Astrocyte (in vitro differentiated cells and primary cell): ENCODE results near the gene CDKN1B. TPM values are rescaled to one million over a fixed set of nuclear protein-coding genes. Genes with fewer than 3 reads are reported as not detected.

ENCODE experiments used
- DNase-seq: peaks from one replicate; pipeline ENCODE4 v3.0.0-alpha.2; 2010; ENCODE audit warnings: low read depth
- FAIRE-seq: peaks from 2 replicates; lab custom pipeline; 2011; peaks lifted over from hg19 to GRCh38; lab: Jason Lieb, UNC
- H2AFZ ChIP-seq: 2 replicates; pipeline ENCODE4 v1.6.0; 2012; ENCODE audit warnings: low read depth, low read length, inconsistent platforms
- H3K27ac ChIP-seq: 2 replicates; pipeline ENCODE4 v1.5.1; 2011; ENCODE audit warnings: low read depth, low read length, inconsistent platforms
- H3K27me3 ChIP-seq: 2 replicates; pipeline ENCODE4 v1.6.0; 2011; ENCODE audit warnings: low read length, inconsistent platforms; ENCODE audit not compliant: insufficient read depth
- H3K36me3 ChIP-seq: 2 replicates; pipeline ENCODE4 v1.5.1; 2011; ENCODE audit warnings: low read length, inconsistent platforms; ENCODE audit not compliant: insufficient read depth
- H3K4me1 ChIP-seq: 2 replicates; pipeline ENCODE4 v1.5.1; 2011; ENCODE audit warnings: low read length, inconsistent platforms; ENCODE audit not compliant: insufficient read depth
- H3K4me2 ChIP-seq: 2 replicates; pipeline ENCODE4 v1.6.0; 2012; ENCODE audit warnings: low read length, inconsistent platforms
- H3K4me3 ChIP-seq: 2 replicates; pipeline ENCODE4 v1.5.1; 2011; ENCODE audit warnings: low read depth, mild to moderate bottlenecking, low read length, inconsistent platforms; ENCODE audit not compliant: insufficient read depth
- H3K79me2 ChIP-seq: 2 replicates; pipeline ENCODE4 v1.6.0; 2012; ENCODE audit warnings: mild to moderate bottlenecking, low read length, inconsistent platforms; ENCODE audit not compliant: insufficient read depth
- H3K9ac ChIP-seq: 2 replicates; pipeline ENCODE4 v1.6.0; 2012; ENCODE audit warnings: mild to moderate bottlenecking, low read length, inconsistent platforms
- H3K9me3 ChIP-seq: 2 replicates; pipeline ENCODE4 v1.5.1; 2012; ENCODE audit warnings: low read depth, mild to moderate bottlenecking, low read length, inconsistent platforms; ENCODE audit not compliant: insufficient read depth
- H4K20me1 ChIP-seq: 2 replicates; pipeline ENCODE4 v1.6.0; 2012; ENCODE audit warnings: low read length, inconsistent platforms; ENCODE audit not compliant: insufficient read depth
- H3K27ac Mint-ChIP-seq: one replicate; pipeline ENCODE4 v1.8.0; 2021; ENCODE audit warnings: mild to moderate bottlenecking, mixed read lengths; ENCODE audit not compliant: unreplicated experiment
- H3K27me3 Mint-ChIP-seq: one replicate; pipeline ENCODE4 v1.8.0; 2021; ENCODE audit warnings: low read depth, mixed read lengths; ENCODE audit not compliant: unreplicated experiment
- H3K36me3 Mint-ChIP-seq: one replicate; pipeline ENCODE4 v1.8.0; 2021; ENCODE audit warnings: low read depth, mixed read lengths; ENCODE audit not compliant: unreplicated experiment
- H3K4me1 Mint-ChIP-seq: one replicate; pipeline ENCODE4 v1.8.0; 2021; ENCODE audit warnings: low read depth, mixed read lengths; ENCODE audit not compliant: unreplicated experiment
- H3K4me3 Mint-ChIP-seq: one replicate; pipeline ENCODE4 v1.8.0; 2021; ENCODE audit warnings: mild to moderate bottlenecking, moderate library complexity, mixed read lengths; ENCODE audit not compliant: unreplicated experiment
- H3K9me3 Mint-ChIP-seq: one replicate; pipeline ENCODE4 v1.8.0; 2021; ENCODE audit warnings: mild to moderate bottlenecking, mixed read lengths; ENCODE audit not compliant: unreplicated experiment
- EZH2 ChIP-seq: IDR thresholded peaks from 2 replicates; pipeline ENCODE4 v1.6.1; 2012; ENCODE audit warnings: mild to moderate bottlenecking, low read length, inconsistent platforms; ENCODE audit not compliant: insufficient read depth
- total RNA-seq: library from RNA; stranded (reverse); gene quantifications from 2 replicates; pipeline ENCODE4 v1.2.1, GENCODE V29; 2021
- TF ChIP-seq, protein P1 (sequence below): IDR thresholded peaks from 2 replicates; pipeline ENCODE4 v1.5.1; 2011; ENCODE audit warnings: low read depth, mild to moderate bottlenecking, inconsistent platforms, low read length, moderate library complexity; ENCODE audit not compliant: insufficient read depth

Gene CDKN1B
- total RNA-seq, 1 donor from 2014 or later: 13.4 TPM

DNA sequence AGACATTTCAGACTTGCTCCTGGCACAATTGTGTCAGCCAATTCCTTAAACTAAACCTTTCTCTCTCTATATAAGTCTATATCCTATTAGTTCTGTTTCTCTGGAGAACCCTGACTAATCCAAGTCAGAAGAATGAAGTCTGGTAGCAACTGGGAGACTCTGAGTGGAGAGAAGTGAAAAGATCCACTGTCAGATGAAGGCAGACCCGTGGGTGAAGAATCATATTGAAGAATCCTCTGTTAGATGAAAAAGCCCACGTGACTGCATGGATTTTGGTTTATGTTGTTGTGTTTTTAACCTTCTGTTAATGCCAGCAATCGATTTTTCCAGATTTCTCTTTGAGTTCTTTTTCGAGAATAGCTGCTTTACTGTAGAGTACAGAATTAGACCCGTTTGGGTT lies 38.8 kb downstream of the CDKN1B start:
- no peak for TF ChIP-seq EZH2
- TF ChIP-seq, protein P1, sequence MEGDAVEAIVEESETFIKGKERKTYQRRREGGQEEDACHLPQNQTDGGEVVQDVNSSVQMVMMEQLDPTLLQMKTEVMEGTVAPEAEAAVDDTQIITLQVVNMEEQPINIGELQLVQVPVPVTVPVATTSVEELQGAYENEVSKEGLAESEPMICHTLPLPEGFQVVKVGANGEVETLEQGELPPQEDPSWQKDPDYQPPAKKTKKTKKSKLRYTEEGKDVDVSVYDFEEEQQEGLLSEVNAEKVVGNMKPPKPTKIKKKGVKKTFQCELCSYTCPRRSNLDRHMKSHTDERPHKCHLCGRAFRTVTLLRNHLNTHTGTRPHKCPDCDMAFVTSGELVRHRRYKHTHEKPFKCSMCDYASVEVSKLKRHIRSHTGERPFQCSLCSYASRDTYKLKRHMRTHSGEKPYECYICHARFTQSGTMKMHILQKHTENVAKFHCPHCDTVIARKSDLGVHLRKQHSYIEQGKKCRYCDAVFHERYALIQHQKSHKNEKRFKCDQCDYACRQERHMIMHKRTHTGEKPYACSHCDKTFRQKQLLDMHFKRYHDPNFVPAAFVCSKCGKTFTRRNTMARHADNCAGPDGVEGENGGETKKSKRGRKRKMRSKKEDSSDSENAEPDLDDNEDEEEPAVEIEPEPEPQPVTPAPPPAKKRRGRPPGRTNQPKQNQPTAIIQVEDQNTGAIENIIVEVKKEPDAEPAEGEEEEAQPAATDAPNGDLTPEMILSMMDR: no peak
- peaks cover 8% of the 10 kb centered on the region for H3K4me1 Mint-ChIP-seq
- FAIRE-seq: no peak
- no peaks in the 10 kb centered on the region for H3K36me3 Mint-ChIP-seq
- peaks cover 13% of the 10 kb centered on the region for H3K4me1 ChIP-seq
- no peak overlapping the region for H2AFZ ChIP-seq
- no peaks in the 10 kb centered on the region for H3K9me3 ChIP-seq
- no peaks in the 10 kb centered on the region for H4K20me1 ChIP-seq
- no peaks in the 10 kb centered on the region for H3K36me3 ChIP-seq
- H3K27me3 ChIP-seq: no peaks in the 10 kb centered on the region
- H3K27ac ChIP-seq: no peak overlapping the region
- peaks cover 2% of the 10 kb centered on the region for H3K27me3 Mint-ChIP-seq
- no peak overlapping the region for H3K4me3 ChIP-seq
- no peaks in the 10 kb centered on the region for H3K79me2 ChIP-seq
- no peak for DNase-seq
- no peak overlapping the region for H3K4me2 ChIP-seq
- H3K27ac Mint-ChIP-seq: no peak overlapping the region
- no peaks in the 10 kb centered on the region for H3K9me3 Mint-ChIP-seq
- H3K4me3 Mint-ChIP-seq: no peak overlapping the region
- no peak overlapping the region for H3K9ac ChIP-seq

GRCh38 chr12:12757121-12757520 lies 40.0 kb downstream of the CDKN1B start:
- Histone ChIP-seq H3K27me3 (no peaks in the 10 kb centered on the region), H2AFZ (no peak overlapping the region), H3K27ac (no peak overlapping the region), H3K9ac (no peak overlapping the region), H3K4me2 (no peak overlapping the region), H4K20me1 (no peaks in the 10 kb centered on the region), H3K4me1 (peaks cover 13% of the 10 kb centered on the region), H3K36me3 (no peaks in the 10 kb centered on the region), H3K79me2 (no peaks in the 10 kb centered on the region), H3K4me3 (no peak overlapping the region), H3K9me3 (no peaks in the 10 kb centered on the region)
- peaks cover 2% of the 10 kb centered on the region for H3K27me3 Mint-ChIP-seq
- H3K36me3 Mint-ChIP-seq: no peaks in the 10 kb centered on the region
- TF ChIP-seq, protein P1: no peak
- TF ChIP-seq EZH2: no peak
- no peaks in the 10 kb centered on the region for H3K9me3 Mint-ChIP-seq
- no peak overlapping the region for H3K27ac Mint-ChIP-seq
- DNase-seq: no peak
- FAIRE-seq: no peak
- H3K4me3 Mint-ChIP-seq: no peak overlapping the region
- H3K4me1 Mint-ChIP-seq: peaks cover 8% of the 10 kb centered on the region

GRCh38 chr12:12759234-12759915 lies 42.2 kb downstream of the CDKN1B start:
- peak overlapping the region; percentile 32 for H3K4me3 ChIP-seq
- peak overlapping the region; percentile 77 for H3K27ac Mint-ChIP-seq
- H3K9me3 Mint-ChIP-seq: no peaks in the 10 kb centered on the region
- DNase-seq: no peak
- no peak overlapping the region for H2AFZ ChIP-seq
- no peak for TF ChIP-seq EZH2
- TF ChIP-seq, protein P1: no peak
- no peaks in the 10 kb centered on the region for H3K36me3 ChIP-seq
- FAIRE-seq: peak; percentile 49
- H3K27ac ChIP-seq: peak overlapping the region; percentile 92
- peak overlapping the region; percentile 79 for H3K9ac ChIP-seq
- no peaks in the 10 kb centered on the region for H3K79me2 ChIP-seq
- no peaks in the 10 kb centered on the region for H3K27me3 Mint-ChIP-seq
- H3K4me1 Mint-ChIP-seq: peaks cover 8% of the 10 kb centered on the region
- no peak overlapping the region for H3K4me3 Mint-ChIP-seq
- peak overlapping the region; percentile 81 for H3K4me2 ChIP-seq
- H3K27me3 ChIP-seq: no peaks in the 10 kb centered on the region
- peaks cover 13% of the 10 kb centered on the region for H3K4me1 ChIP-seq
- no peaks in the 10 kb centered on the region for H4K20me1 ChIP-seq
- no peaks in the 10 kb centered on the region for H3K9me3 ChIP-seq
- no peaks in the 10 kb centered on the region for H3K36me3 Mint-ChIP-seq
